ENCODE data around the gene SHISAL1.

Gene SHISAL1

GRCh38 chr22:44335066-44335839 is 22.5 kb upstream of the SHISAL1 start:
- H3K4me3 ChIP-seq (ENCODE audit: low read length) = no peak overlapping the region
- H3K9me3 ChIP-seq (replicated peaks; ENCODE audit: insufficient read depth, low read length) = no peaks in the 10 kb centered on the region
- no peaks in the 10 kb centered on the region for H3K9me2 ChIP-seq (replicated peaks; ENCODE audit: insufficient read depth, low read length)
- no peaks in the 10 kb centered on the region for H3K79me2 ChIP-seq (ENCODE audit: low read length)
- DNase-seq = no peak
- no peaks in the 10 kb centered on the region for H4K20me1 ChIP-seq (ENCODE audit: insufficient read depth, low read length)
- H3K27ac ChIP-seq (ENCODE audit: low read length) = no peak overlapping the region
- no peak overlapping the region for H3K9ac ChIP-seq (ENCODE audit: low read length)
- no peak overlapping the region for H2AFZ ChIP-seq (ENCODE audit: low read length)
- TF ChIP-seq EZH2 (optimal IDR thresholded peaks at IDR 0.05; ENCODE audit: low read depth, low read length) (no peak), EZH2phosphoT487 (IDR thresholded peaks at IDR 0.05; ENCODE audit: low read length) (no peak)
- TF ChIP-seq, protein P1, sequence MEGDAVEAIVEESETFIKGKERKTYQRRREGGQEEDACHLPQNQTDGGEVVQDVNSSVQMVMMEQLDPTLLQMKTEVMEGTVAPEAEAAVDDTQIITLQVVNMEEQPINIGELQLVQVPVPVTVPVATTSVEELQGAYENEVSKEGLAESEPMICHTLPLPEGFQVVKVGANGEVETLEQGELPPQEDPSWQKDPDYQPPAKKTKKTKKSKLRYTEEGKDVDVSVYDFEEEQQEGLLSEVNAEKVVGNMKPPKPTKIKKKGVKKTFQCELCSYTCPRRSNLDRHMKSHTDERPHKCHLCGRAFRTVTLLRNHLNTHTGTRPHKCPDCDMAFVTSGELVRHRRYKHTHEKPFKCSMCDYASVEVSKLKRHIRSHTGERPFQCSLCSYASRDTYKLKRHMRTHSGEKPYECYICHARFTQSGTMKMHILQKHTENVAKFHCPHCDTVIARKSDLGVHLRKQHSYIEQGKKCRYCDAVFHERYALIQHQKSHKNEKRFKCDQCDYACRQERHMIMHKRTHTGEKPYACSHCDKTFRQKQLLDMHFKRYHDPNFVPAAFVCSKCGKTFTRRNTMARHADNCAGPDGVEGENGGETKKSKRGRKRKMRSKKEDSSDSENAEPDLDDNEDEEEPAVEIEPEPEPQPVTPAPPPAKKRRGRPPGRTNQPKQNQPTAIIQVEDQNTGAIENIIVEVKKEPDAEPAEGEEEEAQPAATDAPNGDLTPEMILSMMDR (IDR thresholded peaks at IDR 0.05; ENCODE audit: low read length) = no peak
- no peaks in the 10 kb centered on the region for H3K36me3 ChIP-seq (replicated peaks; ENCODE audit: insufficient read depth, low read length)
- H3K4me2 ChIP-seq (ENCODE audit: low read depth, low read length) = no peak overlapping the region
- peaks cover 21% of the 10 kb centered on the region for H3K4me1 ChIP-seq (ENCODE audit: low read length)
- H3F3A ChIP-seq (ENCODE audit: insufficient read depth, low read length) = no peaks in the 10 kb centered on the region
- peaks cover 51% of the 10 kb centered on the region for H3K27me3 ChIP-seq (replicated peaks; ENCODE audit: insufficient read depth, low read length)

GRCh38 chr22:44333847-44334635 is 21.3 kb upstream of the SHISAL1 start:
- no peak for DNase-seq
- H3K4me2 ChIP-seq (ENCODE audit: low read depth, low read length) = no peak overlapping the region
- H3K27ac ChIP-seq (ENCODE audit: low read length) = no peak overlapping the region
- no peaks in the 10 kb centered on the region for H3K79me2 ChIP-seq (ENCODE audit: low read length)
- H3K36me3 ChIP-seq (replicated peaks; ENCODE audit: insufficient read depth, low read length) = no peaks in the 10 kb centered on the region
- TF ChIP-seq, protein P1 (IDR thresholded peaks at IDR 0.05; ENCODE audit: low read length) = no peak
- no peak for TF ChIP-seq EZH2 (optimal IDR thresholded peaks at IDR 0.05; ENCODE audit: low read depth, low read length)
- no peak overlapping the region for H2AFZ ChIP-seq (ENCODE audit: low read length)
- H3K9me3 ChIP-seq (replicated peaks; ENCODE audit: insufficient read depth, low read length) = no peaks in the 10 kb centered on the region
- H3F3A ChIP-seq (ENCODE audit: insufficient read depth, low read length) = peaks cover 9% of the 10 kb centered on the region; the same call in 1 of the 2 replicates
- H3K4me3 ChIP-seq (ENCODE audit: low read length) = no peak overlapping the region
- no peaks in the 10 kb centered on the region for H3K9me2 ChIP-seq (replicated peaks; ENCODE audit: insufficient read depth, low read length)
- no peak overlapping the region for H3K9ac ChIP-seq (ENCODE audit: low read length)
- peaks cover 43% of the 10 kb centered on the region for H3K27me3 ChIP-seq (replicated peaks; ENCODE audit: insufficient read depth, low read length)
- H3K4me1 ChIP-seq (ENCODE audit: low read length) = peaks cover 24% of the 10 kb centered on the region
- H4K20me1 ChIP-seq (ENCODE audit: insufficient read depth, low read length) = no peaks in the 10 kb centered on the region

- Histone ChIP-seq H3K4me2 (ENCODE audit: low read depth, low read length) (no peak overlapping the region), H3F3A (ENCODE audit: insufficient read depth, low read length) (peaks cover 16% of the 10 kb centered on the region), H2AFZ (ENCODE audit: low read length) (no peak overlapping the region), H3K79me2 (ENCODE audit: low read length) (no peaks in the 10 kb centered on the region), H3K36me3 (replicated peaks; ENCODE audit: insufficient read depth, low read length) (no peaks in the 10 kb centered on the region), H3K9ac (ENCODE audit: low read length) (no peak overlapping the region), H3K27ac (ENCODE audit: low read length) (no peak overlapping the region), H3K9me3 (replicated peaks; ENCODE audit: insufficient read depth, low read length) (no peaks in the 10 kb centered on the region), H3K27me3 (replicated peaks; ENCODE audit: insufficient read depth, low read length) (peaks cover 47% of the 10 kb centered on the region), H3K4me3 (ENCODE audit: low read length) (no peak overlapping the region), H4K20me1 (ENCODE audit: insufficient read depth, low read length) (no peaks in the 10 kb centered on the region), H3K4me1 (ENCODE audit: low read length) (peaks cover 26% of the 10 kb centered on the region), H3K9me2 (replicated peaks; ENCODE audit: insufficient read depth, low read length) (no peaks in the 10 kb centered on the region)
- no peak for TF ChIP-seq EZH2 (optimal IDR thresholded peaks at IDR 0.05; ENCODE audit: low read depth, low read length)
- TF ChIP-seq, protein P1 (IDR thresholded peaks at IDR 0.05; ENCODE audit: low read length) = no peak
- TF ChIP-seq EZH2phosphoT487 (IDR thresholded peaks at IDR 0.05; ENCODE audit: low read length) = no peak
- no peak for DNase-seq
Observed at GRCh38 chr22:44332946-44333345, 20.2 kb upstream of the SHISAL1 start.
